GM10248 (cell line): ENCODE results near the gene INSYN2B.

Source experiments
- CTCF ChIA-PET: fragments of 300-600 bp; sonication (Branson Sonifier 250); formaldehyde crosslinking; extraction: SDS; loops from one replicate; lab custom pipeline; 2021; ENCODE audit warnings: antibody characterized with exemption; lab: Yijun Ruan, JAX
- POLR2A ChIA-PET: fragments of 350-650 bp; sonication (Branson Sonifier 250); formaldehyde crosslinking; extraction: SDS; loops from one replicate; lab custom pipeline; 2020; ENCODE audit warnings: antibody characterized with exemption; lab: Yijun Ruan, JAX
- DNase-seq: peaks from one replicate; pipeline ENCODE4 v3.0.0; 2012; ENCODE audit errors: extremely low spot score
- CTCF ChIP-seq: IDR thresholded peaks from 2 replicates; pipeline ENCODE4 v1.5.1; 2012; ENCODE audit warnings: mild to moderate bottlenecking, low read depth; ENCODE audit errors: extremely low read depth, missing control alignments, control extremely low read depth

INSYN2B gene

GRCh38 chr5:169909945-169910344 is 70.3 kb downstream of the INSYN2B start:
- CTCF ChIA-PET = no interaction called here
- POLR2A ChIA-PET = no interaction called here
- DNase-seq = no peak
- no peak for TF ChIP-seq CTCF

GRCh38 chr5:169908864-169909263 is 71.4 kb downstream of the INSYN2B start:
- no peak for TF ChIP-seq CTCF
- ChIA-PET POLR2A (no interaction called here), CTCF (interaction anchor here (1.9 kb wide), 1 partner anchor 12 kb away, joined by 4 read pairs; no protein-coding TSS in a partner anchor)
- no peak for DNase-seq

GRCh38 chr5:169906745-169907649 is 73.3 kb downstream of the INSYN2B start:
- ChIA-PET CTCF (interaction anchor here (0.8 to 1.9 kb wide), 5 partner anchors 9 to 25 kb away, joined by 3 to 5 read pairs (median 4); no protein-coding TSS in a partner anchor), POLR2A (no interaction called here)
- TF ChIP-seq CTCF = no peak
- no peak for DNase-seq

GRCh38 chr5:169905017-169905416 is 75.3 kb downstream of the INSYN2B start:
- CTCF ChIA-PET = interaction anchor here (1.2 to 2.2 kb wide), 4 partner anchors 12 to 196 kb away, joined by 3 to 5 read pairs (median 5); no protein-coding TSS in a partner anchor
- no peak for DNase-seq
- TF ChIP-seq CTCF = no peak
- POLR2A ChIA-PET = no interaction called here

GRCh38 chr5:169904508-169904907 is 75.8 kb downstream of the INSYN2B start:
- CTCF ChIA-PET = interaction anchor here (1.2 to 2.2 kb wide), 4 partner anchors 11 to 196 kb away, joined by 3 to 5 read pairs (median 5); no protein-coding TSS in a partner anchor
- TF ChIP-seq CTCF = no peak
- no peak for DNase-seq
- POLR2A ChIA-PET = no interaction called here

- ChIA-PET POLR2A (no interaction called here), CTCF (interaction anchor here (1.2 to 2.2 kb wide), 4 partner anchors 11 to 197 kb away, joined by 3 to 5 read pairs (median 5); no protein-coding TSS in a partner anchor)
- DNase-seq = peak; percentile 29
- TF ChIP-seq CTCF = no peak
Measured at GRCh38 chr5:169904059-169904458, 76.2 kb downstream of the INSYN2B start.
